RKO (cell line): ENCODE data around the gene MFRP.

Experiments used
- DNase-seq: peaks from one replicate; pipeline ENCODE4 v3.0.0-alpha.2; 2016; ENCODE audit warnings: low spot score

Gene MFRP

GRCh38 chr11:119338318-119338890 is 8.1 kb downstream of the MFRP start:
- peak; percentile 50 for DNase-seq

- DNase-seq = no peak
Measured at GRCh38 chr11:119337581-119338317, 8.8 kb downstream of the MFRP start.

GRCh38 chr11:119336744-119337469 is 9.6 kb downstream of the MFRP start:
- DNase-seq = no peak

GRCh38 chr11:119335655-119336543 is 10.6 kb downstream of the MFRP start:
- no peak for DNase-seq

DNA sequence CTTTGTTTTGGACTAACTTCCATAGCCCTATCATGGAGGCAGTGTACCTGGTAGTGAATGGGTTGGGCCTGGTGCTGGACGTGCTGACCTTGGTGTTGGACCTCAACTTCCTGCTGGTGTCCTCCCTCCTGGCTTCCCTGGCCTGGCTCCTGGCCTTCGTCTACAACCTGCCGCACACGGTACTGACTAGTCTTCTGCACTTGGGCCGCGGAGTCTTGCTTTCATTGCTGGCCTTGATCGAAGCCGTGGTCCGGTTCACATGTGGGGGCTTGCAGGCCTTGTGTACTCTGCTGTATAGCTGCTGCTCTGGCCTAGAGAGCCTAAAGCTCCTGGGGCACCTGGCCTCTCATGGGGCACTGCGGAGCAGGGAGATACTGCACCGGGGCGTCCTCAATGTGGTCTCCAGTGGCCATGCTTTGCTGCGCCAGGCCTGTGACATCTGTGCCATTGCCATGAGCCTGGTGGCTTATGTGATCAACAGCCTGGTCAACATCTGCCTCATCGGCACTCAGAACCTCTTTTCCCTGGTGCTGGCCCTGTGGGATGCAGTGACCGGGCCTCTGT is 11.3 kb downstream of the MFRP start:
- no peak for DNase-seq

DNA sequence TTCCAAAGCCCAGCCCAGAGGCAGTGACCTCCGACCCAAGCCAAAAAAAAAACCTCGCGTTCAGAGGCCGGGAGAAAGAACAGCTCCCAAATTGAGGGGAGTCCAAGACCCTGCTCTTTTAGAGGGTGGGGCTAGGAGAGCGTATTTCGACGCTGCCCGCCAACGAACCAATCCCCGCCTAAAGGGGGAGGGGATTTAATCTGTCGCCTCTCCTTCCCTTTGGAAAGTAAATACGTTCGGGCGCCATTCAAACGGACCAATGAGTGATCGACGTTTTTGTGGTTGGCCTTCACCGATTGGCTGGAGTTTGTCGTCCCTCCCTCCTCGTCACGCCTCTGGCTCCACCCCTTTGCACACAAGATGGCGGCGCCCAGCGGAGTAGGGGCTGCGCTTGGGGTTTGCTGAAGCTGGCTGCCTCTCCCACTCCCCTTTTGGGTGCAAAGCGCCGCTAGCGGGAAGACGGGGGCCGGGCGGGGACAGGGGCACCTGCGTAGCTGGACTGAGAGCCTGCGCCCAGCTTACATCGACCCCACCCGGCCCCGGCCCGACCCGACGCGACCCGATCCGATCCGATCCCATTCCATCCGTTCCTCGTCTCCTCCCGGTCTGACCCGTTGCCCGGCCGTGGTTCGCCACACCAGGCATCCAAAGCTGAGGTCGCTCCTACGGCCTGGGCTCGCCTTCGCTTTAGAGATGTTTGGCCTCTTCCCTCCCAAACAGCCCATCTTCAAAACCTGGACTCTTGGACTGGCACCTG is 12.2 kb downstream of the MFRP start, which contains the start of gene RNF26:
Gene RNF26, plus strand, starts transcription at position 354 of the 757 bp plus-strand sequence. CDS start 596 bp downstream, outside the sequence.
- peak; percentile 97 for DNase-seq

GRCh38 chr11:119332111-119332765 is 14.3 kb downstream of the MFRP start:
- no peak for DNase-seq

- DNase-seq = no peak
Measured at GRCh38 chr11:119330237-119330636, 16.3 kb downstream of the MFRP start.

DNA sequence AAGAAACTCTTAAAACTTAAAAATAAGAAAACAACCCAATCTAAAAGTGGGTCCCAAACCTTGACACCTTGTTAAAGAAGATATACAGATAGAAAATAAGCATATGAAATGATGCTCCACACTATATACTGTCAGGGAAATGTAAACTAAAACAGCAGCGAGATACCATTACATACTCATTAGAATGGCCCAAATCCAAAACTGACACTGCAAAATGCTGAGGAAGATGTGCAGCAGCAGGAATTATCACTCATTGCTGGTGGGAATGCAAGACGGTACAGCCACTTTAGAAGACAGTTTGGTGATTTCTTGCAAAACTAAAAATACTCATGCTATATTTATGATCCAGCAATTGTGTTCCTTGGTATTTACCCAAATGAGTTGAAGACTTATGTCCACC is 17.2 kb downstream of the MFRP start:
- no peak for DNase-seq

DNA sequence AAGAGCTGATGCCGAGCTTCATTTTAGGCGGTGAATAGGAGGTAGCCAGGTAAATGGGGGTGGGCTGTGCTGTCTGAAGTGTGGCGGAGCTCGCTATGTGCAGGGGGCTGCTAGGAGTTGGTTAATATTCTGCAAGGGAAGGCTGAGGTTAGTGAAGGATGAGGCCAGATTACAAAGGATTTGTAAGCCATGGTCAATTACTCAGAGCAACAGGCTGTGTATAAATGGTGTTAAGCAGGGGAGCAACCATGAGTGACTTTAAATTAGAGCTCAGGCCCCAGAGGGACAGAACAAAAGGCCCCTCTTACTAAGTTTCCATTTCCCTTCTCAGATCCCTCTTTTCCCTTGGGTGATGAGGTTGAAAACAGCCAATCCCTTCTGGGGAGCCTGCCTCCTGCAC is 22.3 kb downstream of the MFRP start:
- no peak for DNase-seq

GRCh38 chr11:119323532-119324033 is 22.9 kb downstream of the MFRP start:
- peak; percentile 69 for DNase-seq

- no peak for DNase-seq
Measured at GRCh38 chr11:119322921-119323531, 23.5 kb downstream of the MFRP start.

- DNase-seq = no peak
Measured at GRCh38 chr11:119322360-119322739, 24.2 kb downstream of the MFRP start.

DNA sequence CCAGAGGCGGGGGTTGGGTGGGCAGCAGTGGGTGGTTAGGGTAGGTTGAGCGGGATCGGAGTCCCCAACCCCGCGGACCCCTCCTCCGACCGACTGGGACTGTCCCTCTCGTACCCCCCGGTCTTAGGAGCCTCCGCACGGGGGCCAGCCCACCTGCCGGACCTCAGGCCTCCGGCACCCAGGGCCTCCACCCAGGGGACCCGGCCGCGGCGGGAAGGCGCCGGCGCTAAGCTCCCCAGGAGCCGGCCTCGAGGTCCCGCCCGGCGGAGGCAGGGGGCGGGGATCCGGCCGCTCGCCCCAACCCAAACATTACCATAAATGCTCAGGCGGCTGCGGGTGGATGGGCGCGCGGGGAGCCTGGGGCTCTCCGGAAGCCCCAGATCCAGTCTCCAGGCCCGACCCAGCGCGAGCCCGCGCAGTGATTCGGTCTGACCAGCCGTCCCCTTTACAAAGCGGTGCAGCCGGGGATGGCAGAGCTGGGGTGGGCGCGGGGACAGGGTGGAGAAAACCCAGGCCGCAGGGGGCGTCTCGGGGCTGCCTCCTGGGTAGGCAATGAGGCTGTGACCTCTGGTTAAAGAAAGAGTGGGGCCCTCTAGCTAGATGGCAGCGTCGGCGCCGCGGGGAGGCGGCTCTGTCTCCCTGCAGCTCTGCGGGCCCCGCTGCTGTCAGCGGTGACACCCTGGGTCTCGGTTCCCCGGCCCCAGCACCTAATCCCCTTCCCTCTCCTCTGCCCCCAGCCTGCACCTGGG is 25.6 kb downstream of the MFRP start:
- no peak for DNase-seq

DNA sequence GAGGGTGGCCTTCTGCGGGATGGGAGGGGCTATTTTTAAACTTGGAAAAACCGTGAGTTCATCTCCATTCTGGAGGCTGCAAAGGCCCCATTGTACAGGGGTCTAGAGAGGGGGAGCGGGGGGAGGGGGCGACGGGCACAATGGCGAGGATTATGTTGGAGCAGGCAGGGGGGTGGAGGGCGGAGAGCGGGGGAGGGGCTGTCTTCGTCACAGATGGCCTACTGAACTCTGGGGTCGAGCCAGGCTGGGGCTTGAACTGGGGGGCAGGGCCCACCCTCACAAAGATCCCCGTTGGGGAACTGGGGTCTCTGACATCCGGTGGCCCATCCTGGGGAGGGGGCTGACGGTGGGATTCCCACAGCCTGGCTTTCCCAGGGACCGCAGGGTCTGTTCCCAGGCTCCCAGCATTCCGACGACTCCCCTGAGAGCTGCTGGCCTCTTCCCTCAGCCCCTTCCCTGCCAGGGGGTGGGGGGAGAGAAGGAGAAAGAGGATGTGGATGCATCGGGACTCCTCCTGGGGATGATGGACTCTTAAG is 26.2 kb downstream of the MFRP start:
- no peak for DNase-seq

DNA sequence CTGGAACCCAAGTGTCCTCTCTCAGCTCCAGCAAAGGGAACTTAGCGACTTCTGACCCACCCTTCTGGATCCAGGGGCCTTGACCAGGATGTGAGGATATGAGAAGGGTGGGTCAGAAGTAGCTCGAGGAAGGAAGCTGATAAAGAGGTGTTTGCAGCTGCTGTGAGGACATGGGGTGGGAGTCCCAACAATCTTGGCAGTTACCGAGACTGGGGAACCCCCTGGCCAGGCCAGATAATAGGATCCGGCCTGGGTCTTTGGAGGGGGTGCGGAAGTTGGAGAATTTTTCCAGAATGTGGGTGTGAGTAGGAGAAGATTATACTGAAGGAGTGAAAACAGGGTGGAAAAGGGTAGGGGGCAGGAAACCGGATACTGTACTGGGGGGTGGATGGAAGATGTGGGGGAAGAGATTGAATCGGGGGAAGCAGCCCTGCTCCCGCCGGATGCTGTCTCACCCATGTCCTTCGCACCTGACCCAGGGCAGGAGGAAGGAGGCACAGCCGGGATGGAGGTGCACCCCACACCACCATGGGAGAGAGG is 26.7 kb downstream of the MFRP start:
- DNase-seq = no peak

DNA sequence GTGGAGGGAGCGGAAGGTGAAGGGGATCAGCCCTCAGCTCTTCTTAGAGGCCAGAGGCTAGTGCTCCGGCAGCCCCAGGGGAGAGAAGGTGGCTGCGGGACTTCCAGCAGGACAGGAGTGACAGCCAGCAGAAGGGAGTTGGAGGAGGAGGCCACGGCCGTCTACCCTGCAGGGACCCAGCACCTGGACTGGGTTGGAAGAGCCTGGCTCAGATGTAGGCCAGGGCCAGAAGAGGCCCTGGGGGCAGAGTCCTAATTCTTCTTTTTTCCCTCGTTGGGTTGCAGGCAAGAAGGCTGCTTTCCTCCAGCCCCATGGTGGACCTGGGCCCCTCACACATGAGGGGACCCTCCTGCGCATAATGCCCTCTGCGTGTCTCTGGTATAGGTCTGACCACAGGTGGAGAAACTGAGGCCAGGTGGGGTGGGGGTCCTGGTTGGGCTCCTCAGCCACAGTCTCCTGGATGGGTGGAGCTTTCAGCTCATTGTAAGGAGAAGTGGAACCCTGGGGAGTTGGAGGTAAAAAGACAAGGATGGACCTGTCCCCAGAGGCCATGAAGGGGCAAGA is 27.3 kb downstream of the MFRP start:
- DNase-seq = no peak
